Liver (tissue), 9 donors: ENCODE results near the gene ZNF790. TPM values are rescaled to one million over a fixed set of nuclear protein-coding genes. Genes with fewer than 3 reads are reported as not detected.

Experiments used
- DNase-seq: peaks from one replicate; pipeline ENCODE4 v3.0.0-alpha.2; 2017; ENCODE audit warnings: low spot score
- H3K27ac ChIP-seq, 2 donors: one replicate each; pipeline ENCODE4 v1.7.0; 2013; ENCODE audit warnings: inconsistent platforms in 2 of 2, low read length in 2 of 2, control low read depth in 1 of 2, low read depth in 1 of 2, mild to moderate bottlenecking in 1 of 2
- H3K27me3 ChIP-seq, 4 donors: one replicate each; pipeline versions ENCODE4 v1.6.1 to v1.7.0; 2013; ENCODE audit warnings: low read length in 3 of 4, inconsistent platforms in 1 of 4, mild to moderate bottlenecking in 1 of 4, moderate library complexity in 1 of 4; ENCODE audit not compliant: control insufficient read depth in 4 of 4, insufficient read depth in 4 of 4
- H3K36me3 ChIP-seq, 4 donors: one replicate each; pipeline versions ENCODE4 v1.6.1 to v1.7.0; 2013; ENCODE audit warnings: low read length in 3 of 4, mild to moderate bottlenecking in 3 of 4, low read depth in 1 of 4, moderate library complexity in 1 of 4; ENCODE audit not compliant: control insufficient read depth in 4 of 4, insufficient read depth in 3 of 4
- H3K4me1 ChIP-seq, 4 donors: one replicate each; pipeline versions ENCODE4 v1.6.1 to v1.7.0; 2013; ENCODE audit warnings: low read length in 3 of 4, mild to moderate bottlenecking in 3 of 4, moderate library complexity in 1 of 4; ENCODE audit not compliant: control insufficient read depth in 4 of 4, insufficient read depth in 4 of 4
- H3K4me3 ChIP-seq, 3 donors: one replicate each; pipeline versions ENCODE4 v1.6.1 to v1.7.0; 2013; ENCODE audit warnings: low read length in 3 of 3, control low read depth in 1 of 3, low read depth in 1 of 3, mild to moderate bottlenecking in 1 of 3
- H3K9ac ChIP-seq, 2 donors: one replicate each; pipeline ENCODE4 v1.7.0; 2013; ENCODE audit warnings: low read length in 2 of 2, mild to moderate bottlenecking in 2 of 2, moderate library complexity in 2 of 2, control low read depth in 1 of 2, low read depth in 1 of 2
- H3K9me3 ChIP-seq, 4 donors: one replicate each; pipeline versions ENCODE4 v1.6.1 to v1.7.0; 2013; ENCODE audit warnings: low read length in 3 of 4; ENCODE audit not compliant: control insufficient read depth in 4 of 4
- ATF3 ChIP-seq: IDR thresholded peaks from 2 replicates; pipeline ENCODE4 v1.6.1; 2016; ENCODE audit warnings: antibody characterized with exemption
- CTCF ChIP-seq: fragments of 150-350 bp; IDR thresholded peaks from 2 replicates; pipeline ENCODE4 v1.5.1; 2017; ENCODE audit warnings: improper control_type of control experiment, low read depth, low read length; ENCODE audit not compliant: missing input control
- EGR1 ChIP-seq, 2 donors: IDR thresholded peaks; 2 replicates each; pipeline ENCODE4 v1.6.1; 2016 to 2018; ENCODE audit warnings: antibody characterized with exemption in 2 of 2, low read depth in 2 of 2
- FOXA1 ChIP-seq: IDR thresholded peaks from 2 replicates; pipeline ENCODE4 v1.6.1; 2016; ENCODE audit warnings: antibody characterized with exemption
- FOXA2 ChIP-seq: IDR thresholded peaks from 2 replicates; pipeline ENCODE4 v1.6.1; 2016; ENCODE audit warnings: antibody characterized with exemption
- GABPA ChIP-seq, 2 donors: IDR thresholded peaks in 1 of 2; conservative IDR thresholded peaks in 1 of 2; 2 replicates each; pipeline ENCODE4 v1.6.1; 2016; ENCODE audit warnings: antibody characterized with exemption in 2 of 2, mild to moderate bottlenecking in 1 of 2, moderate library complexity in 1 of 2
- HNF4A ChIP-seq, 2 donors: conservative IDR thresholded peaks; 2 replicates each; pipeline ENCODE4 v1.6.1; 2016; ENCODE audit warnings: antibody characterized with exemption in 2 of 2, mild to moderate bottlenecking in 2 of 2
- HNF4G ChIP-seq: IDR thresholded peaks from 2 replicates; pipeline ENCODE4 v1.6.1; 2016; ENCODE audit warnings: antibody characterized with exemption
- JUND ChIP-seq, 2 donors: IDR thresholded peaks; 2 replicates each; pipeline ENCODE4 v1.6.1; 2016; ENCODE audit warnings: antibody characterized with exemption in 2 of 2
- MAX ChIP-seq: IDR thresholded peaks from 2 replicates; pipeline ENCODE4 v1.6.1; 2016; ENCODE audit warnings: antibody characterized with exemption
- NR2F2 ChIP-seq: IDR thresholded peaks from 2 replicates; pipeline ENCODE4 v1.6.1; 2016; ENCODE audit warnings: antibody characterized with exemption
- RAD21 ChIP-seq, 2 donors: IDR thresholded peaks; 2 replicates each; pipeline ENCODE4 v1.6.1; 2016; ENCODE audit warnings: antibody characterized with exemption in 2 of 2, mild to moderate bottlenecking in 2 of 2
- REST ChIP-seq: IDR thresholded peaks from 2 replicates; pipeline ENCODE4 v1.6.1; 2016; ENCODE audit warnings: antibody characterized with exemption, mild to moderate bottlenecking
- RXRA ChIP-seq, 2 donors: IDR thresholded peaks; 2 replicates each; pipeline ENCODE4 v1.6.1; 2017 to 2018; ENCODE audit warnings: antibody characterized with exemption in 2 of 2, mild to moderate bottlenecking in 1 of 2
- SP1 ChIP-seq: IDR thresholded peaks from 2 replicates; pipeline ENCODE4 v1.6.1; 2018; ENCODE audit warnings: antibody characterized with exemption, mild to moderate bottlenecking
- TAF1 ChIP-seq: conservative IDR thresholded peaks from 2 replicates; pipeline ENCODE4 v1.6.1; 2016; ENCODE audit warnings: antibody characterized with exemption, mild to moderate bottlenecking
- YY1 ChIP-seq: IDR thresholded peaks from 2 replicates; pipeline ENCODE4 v1.6.1; 2016; ENCODE audit warnings: antibody characterized with exemption, mild to moderate bottlenecking
- ZBTB33 ChIP-seq: IDR thresholded peaks from 2 replicates; pipeline ENCODE4 v1.6.1; 2016; ENCODE audit warnings: antibody characterized with exemption
- WGBS: extraction: QIAGEN DNeasy Blood & Tissue Kit; methylation state at CpG from one replicate; pipeline ENCODE4 v1.1.7; 2013; 5-methylcytosine and 5-hydroxymethylcytosine counted together
- polyA plus RNA-seq, 2 donors: library from polyadenylated mRNA; stranded (reverse) in 1 of 2; unstranded in 1 of 2; fragments of 200-250 nt in 1 of 2; fragments of >200 nt in 1 of 2; fragmentation: Nextera tagmentation in 1 of 2; extraction: Ambion mirVana in 1 of 2; gene quantifications; one replicate each; pipeline versions ENCODE4 v1.2.1 to v1.2.3, GENCODE V29; 2013 to 2015
- total RNA-seq, 2 donors: library from RNA; depleted of rRNA; stranded (reverse); fragments of >200 nt; gene quantifications; one replicate each; pipeline ENCODE4 v1.2.3, GENCODE V29; 2014
- donor health status: healthy.
- donor health status: healthy.
- donor health status: healthy.
- donor health status: healthy.
- donor health status: healthy.

Gene ZNF790
- total and polyA plus RNA-seq, 4 donors: 2.8 to 5.5 (median 4.2) TPM

- Histone ChIP-seq H3K4me1 (no peaks in the 10 kb centered on the region), H3K9ac (no peak overlapping the region), H3K27me3 (no peaks in the 10 kb centered on the region), H3K27ac (no peak overlapping the region), H3K9me3 (peaks cover 28 to 71% (median 46%) of the 10 kb centered on the region in 4 donors), H3K36me3 (peaks cover 0 to 5% (median 1%) of the 10 kb centered on the region in 4 donors), H3K4me3 (no peak overlapping the region)
- no peak for DNase-seq
- TF ChIP-seq EGR1 (IDR thresholded peaks at IDR 0.05; ENCODE audit: low read depth in 2 of 2) (no peak), GABPA (IDR thresholded peaks at IDR 0.05 in 1 of 2, conservative IDR thresholded peaks at IDR 0.05 in 1 of 2) (no peak), SP1 (no peak), RAD21 (IDR thresholded peaks at IDR 0.05) (no peak), REST (no peak), FOXA1 (no peak), JUND (IDR thresholded peaks at IDR 0.05) (no peak), HNF4A (conservative IDR thresholded peaks at IDR 0.05) (no peak), MAX (no peak), NR2F2 (no peak), RXRA (IDR thresholded peaks at IDR 0.05) (no peak), TAF1 (no peak), ZBTB33 (no peak), FOXA2 (no peak), ATF3 (no peak), HNF4G (no peak)
Measured at GRCh38 chr19:36807029-36807428, 31.2 kb downstream of the ZNF790 start.

GRCh38 chr19:36805364-36805763, 32.8 kb downstream of the ZNF790 start:
- Histone ChIP-seq H3K27ac (no peak overlapping the region), H3K9me3 (peaks cover 25 to 66% (median 38%) of the 10 kb centered on the region in 4 donors), H3K4me1 (no peaks in the 10 kb centered on the region), H3K4me3 (peak overlapping the region in 2 of 3 donors; percentile 18 to 31), H3K27me3 (no peaks in the 10 kb centered on the region), H3K9ac (no peak overlapping the region), H3K36me3 (peaks cover 0 to 5% (median 1%) of the 10 kb centered on the region in 4 donors)
- DNase-seq: no peak
- 100% methylated on average over 1 of the region's 1 CpG for WGBS
- TF ChIP-seq FOXA2: no peak
- TF ChIP-seq NR2F2: no peak
- TF ChIP-seq SP1: no peak
- no peak for TF ChIP-seq TAF1
- TF ChIP-seq GABPA (IDR thresholded peaks at IDR 0.05 in 1 of 2, conservative IDR thresholded peaks at IDR 0.05 in 1 of 2): no peak
- TF ChIP-seq HNF4A (conservative IDR thresholded peaks at IDR 0.05): no peak
- TF ChIP-seq HNF4G: no peak
- no peak for TF ChIP-seq RXRA (IDR thresholded peaks at IDR 0.05)
- no peak for TF ChIP-seq ZBTB33
- no peak for TF ChIP-seq JUND (IDR thresholded peaks at IDR 0.05)
- no peak for TF ChIP-seq RAD21 (IDR thresholded peaks at IDR 0.05)
- no peak for TF ChIP-seq CTCF
- no peak for TF ChIP-seq MAX
- no peak for TF ChIP-seq REST
- no peak for TF ChIP-seq YY1
